K562 (cell line): ENCODE measurements around the gene LYSMD1. TPM values are rescaled to one million over a fixed set of nuclear protein-coding genes. Genes with fewer than 3 reads are reported as not detected.

ENCODE experiments used
- BRD9 ChIP-seq: fragments of 450-650 bp; IDR thresholded peaks from 2 replicates; pipeline ENCODE4 v1.6.1; 2018; ENCODE audit warnings: low read depth; ENCODE audit not compliant: partially characterized antibody
- CREM ChIP-seq: IDR thresholded peaks from 2 replicates; pipeline ENCODE4 v1.6.1; 2014; ENCODE audit warnings: antibody characterized with exemption, low read depth
- ELF2 ChIP-seq: fragments of 250-450 bp; sonication (Bioruptor Pico); IDR thresholded peaks from 2 replicates; pipeline ENCODE4 v1.5.0; 2021; ENCODE audit warnings: mild to moderate bottlenecking
- MTA1 ChIP-seq: fragments of 450-650 bp; IDR thresholded peaks from 2 replicates; pipeline ENCODE4 v1.6.1; 2017; ENCODE audit warnings: borderline replicate concordance
- NFE2 ChIP-seq: IDR thresholded peaks from 2 replicates; pipeline ENCODE4 v1.6.1; 2014; ENCODE audit warnings: antibody characterized with exemption, low read depth
- NUFIP1 ChIP-seq: fragments of 450-650 bp; IDR thresholded peaks from 2 replicates; pipeline ENCODE4 v1.6.1; 2018; ENCODE audit not compliant: partially characterized antibody
- POLR2B ChIP-seq: fragments of 450-650 bp; IDR thresholded peaks from 2 replicates; pipeline ENCODE4 v1.6.1; 2018; ENCODE audit warnings: low read depth; ENCODE audit not compliant: partially characterized antibody
- POLR3G ChIP-seq: IDR thresholded peaks from 2 replicates; pipeline ENCODE4 v1.6.1; 2011; ENCODE audit not compliant: insufficient read length, insufficient replicate concordance; ENCODE audit errors: extremely low read depth
- RNF2 ChIP-seq: sonication (generic); IDR thresholded peaks from 2 replicates; pipeline ENCODE4 v1.6.1; 2016
- SMARCE1 ChIP-seq: fragments of 450-650 bp; IDR thresholded peaks from 2 replicates; pipeline ENCODE4 v1.7.1; 2016; ENCODE audit warnings: mild to moderate bottlenecking
- SMC3 ChIP-seq: conservative IDR thresholded peaks from 2 replicates; pipeline ENCODE4 v1.6.1; 2011; ENCODE audit warnings: low read depth, low read length, improper control_type of control experiment; ENCODE audit not compliant: insufficient read depth
- TEAD4 ChIP-seq, 2 experiments: sonication (generic) in 1 of 2; formaldehyde crosslinking in 1 of 2; IDR thresholded peaks; 2 replicates each; pipeline versions ENCODE4 v1.6.1 to v1.8.0; 2012 to 2022; ENCODE audit warnings: borderline replicate concordance in 1 of 2, inconsistent platforms in 1 of 2, low read length in 1 of 2, mild to moderate bottlenecking in 1 of 2, missing genetic modification reagents in 1 of 2
- U2AF2 ChIP-seq: fragments of 200-400 bp; formaldehyde crosslinking; optimal IDR thresholded peaks from 2 replicates; pipeline ENCODE3; 2017; ENCODE audit warnings: low read depth, mild to moderate bottlenecking, low read length
- YY1 ChIP-seq, 3 experiments: IDR thresholded peaks; 2 replicates each; pipeline ENCODE4 v1.6.1; 2011; ENCODE audit warnings: low read length in 2 of 3, mild to moderate bottlenecking in 2 of 3, moderate library complexity in 2 of 3, borderline replicate concordance in 1 of 3, control low read depth in 1 of 3, low read depth in 1 of 3; ENCODE audit not compliant: insufficient read depth in 3 of 3, insufficient replicate concordance in 2 of 3, control insufficient read depth in 1 of 3, insufficient read length in 1 of 3; ENCODE audit errors: extremely low read depth in 1 of 3
- ZFP36 ChIP-seq: fragments of 150-350 bp; IDR thresholded peaks from 2 replicates; pipeline ENCODE4 v1.6.1; 2018; ENCODE audit warnings: low read length, low read depth; ENCODE audit not compliant: partially characterized antibody
- ZNF780A ChIP-seq: fragments of 250-450 bp; sonication (Bioruptor Pico); IDR thresholded peaks from 2 replicates; pipeline ENCODE4 v1.5.0; 2021; ENCODE audit warnings: mild to moderate bottlenecking
- ZSCAN29 ChIP-seq: fragments of 450-650 bp; IDR thresholded peaks from 2 replicates; pipeline ENCODE4 v1.6.1; 2017
- polyA plus RNA-seq, 8 experiments: library from polyadenylated mRNA; depleted of rRNA in 4 of 8; stranded (reverse) in 5 of 8; unstranded in 3 of 8; fragments of >200 nt; fragmentation: Nextera tagmentation in 2 of 8; fragmentation: Illumina TruSeq in 1 of 8; extraction: Ambion mirVana in 2 of 8; extraction: Trizol in 1 of 8; gene quantifications; 2 replicates each; pipeline versions ENCODE4 v1.2.1 to v1.2.3, GENCODE V29; 2011 to 2014; ENCODE audit warnings: inconsistent platforms in 1 of 8, missing spikeins in 1 of 8
- total RNA-seq, 7 experiments: library from RNA; depleted of rRNA in 6 of 7; stranded (reverse); fragments of >200 nt in 6 of 7; fragmentation: Illumina TruSeq in 2 of 7; extraction: Trizol in 2 of 7; gene quantifications; 2 replicates each; pipeline versions ENCODE4 v1.2.1 to v1.2.3, GENCODE V29; 2011 to 2021; ENCODE audit warnings: low replicate concordance in 1 of 7
- TF ChIP-seq, protein P1 (sequence below): fragments of 250-450 bp; sonication (Bioruptor Pico); IDR thresholded peaks from 2 replicates; pipeline ENCODE4 v1.8.0; 2021; ENCODE audit warnings: moderate library complexity, mild to moderate bottlenecking, inconsistent platforms
- TF ChIP-seq, protein P2 (sequence below), 2 experiments: fragments of 450-650 bp; conservative IDR thresholded peaks; 2 replicates each; pipeline ENCODE4 v1.6.1; 2017; ENCODE audit warnings: mild to moderate bottlenecking in 2 of 2, moderate library complexity in 2 of 2
- TF ChIP-seq, protein P3 (sequence below): sonication (generic); formaldehyde crosslinking; IDR thresholded peaks from 2 replicates; pipeline ENCODE4 v1.8.1; 2023; ENCODE audit warnings: mild to moderate bottlenecking, missing genetic modification reagents
- TF ChIP-seq, protein P4 (sequence below): fragments of 450-650 bp; formaldehyde crosslinking; IDR thresholded peaks from 2 replicates; pipeline ENCODE4 v1.4.0; 2020; ENCODE audit warnings: mild to moderate bottlenecking

LYSMD1 gene
- total and polyA plus RNA-seq, 9 of the 15 experiments (the other 6 are each of a cell fraction or from before 2014, with no cell fraction given) = 2.2 to 9.4 (median 6.0) TPM

DNA sequence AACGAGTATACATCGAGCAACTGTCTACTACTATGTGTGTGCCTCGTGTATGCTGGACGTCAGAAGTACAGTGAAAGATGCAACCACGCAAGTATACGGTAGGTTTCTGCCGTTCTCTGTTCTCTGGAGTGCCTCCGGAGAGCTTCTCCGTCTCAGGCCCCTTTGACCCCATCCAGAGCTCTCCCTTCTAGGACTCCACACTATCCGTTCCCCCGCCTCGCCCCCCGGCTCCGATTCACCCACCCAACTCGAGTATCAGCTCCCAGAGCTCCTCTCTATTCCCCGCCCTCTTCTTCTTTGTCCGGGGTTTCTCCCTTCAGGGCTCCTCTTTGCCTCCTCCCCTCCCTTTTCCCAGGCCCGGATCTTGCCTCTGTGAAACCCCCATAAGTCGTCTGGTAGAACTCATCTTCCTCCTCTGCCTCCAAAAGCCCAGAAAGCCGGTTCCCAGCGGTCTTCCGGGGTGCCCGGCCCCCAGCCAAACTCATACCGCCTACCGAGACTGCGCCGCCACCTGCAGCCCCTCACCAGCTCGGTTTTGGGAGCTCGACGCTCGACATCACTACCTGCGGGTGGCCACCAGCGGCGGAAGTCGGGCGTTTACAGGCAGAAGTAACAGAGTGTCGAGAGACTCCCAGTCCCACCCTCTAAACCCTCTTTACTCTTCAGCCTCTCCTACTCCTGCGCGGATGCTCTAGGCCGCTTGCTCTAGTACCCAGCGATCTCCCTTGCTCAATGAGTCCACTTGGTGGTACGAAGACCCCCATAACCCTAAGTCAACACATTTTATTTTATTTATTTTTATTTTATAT, 24.1 kb upstream of the LYSMD1 start, which contains the start of gene VPS72 (continued):
- TF ChIP-seq, protein P1, sequence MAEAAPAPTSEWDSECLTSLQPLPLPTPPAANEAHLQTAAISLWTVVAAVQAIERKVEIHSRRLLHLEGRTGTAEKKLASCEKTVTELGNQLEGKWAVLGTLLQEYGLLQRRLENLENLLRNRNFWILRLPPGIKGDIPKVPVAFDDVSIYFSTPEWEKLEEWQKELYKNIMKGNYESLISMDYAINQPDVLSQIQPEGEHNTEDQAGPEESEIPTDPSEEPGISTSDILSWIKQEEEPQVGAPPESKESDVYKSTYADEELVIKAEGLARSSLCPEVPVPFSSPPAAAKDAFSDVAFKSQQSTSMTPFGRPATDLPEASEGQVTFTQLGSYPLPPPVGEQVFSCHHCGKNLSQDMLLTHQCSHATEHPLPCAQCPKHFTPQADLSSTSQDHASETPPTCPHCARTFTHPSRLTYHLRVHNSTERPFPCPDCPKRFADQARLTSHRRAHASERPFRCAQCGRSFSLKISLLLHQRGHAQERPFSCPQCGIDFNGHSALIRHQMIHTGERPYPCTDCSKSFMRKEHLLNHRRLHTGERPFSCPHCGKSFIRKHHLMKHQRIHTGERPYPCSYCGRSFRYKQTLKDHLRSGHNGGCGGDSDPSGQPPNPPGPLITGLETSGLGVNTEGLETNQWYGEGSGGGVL (CRISPR knock-in tag) = no peak
- TF ChIP-seq, protein P2, sequence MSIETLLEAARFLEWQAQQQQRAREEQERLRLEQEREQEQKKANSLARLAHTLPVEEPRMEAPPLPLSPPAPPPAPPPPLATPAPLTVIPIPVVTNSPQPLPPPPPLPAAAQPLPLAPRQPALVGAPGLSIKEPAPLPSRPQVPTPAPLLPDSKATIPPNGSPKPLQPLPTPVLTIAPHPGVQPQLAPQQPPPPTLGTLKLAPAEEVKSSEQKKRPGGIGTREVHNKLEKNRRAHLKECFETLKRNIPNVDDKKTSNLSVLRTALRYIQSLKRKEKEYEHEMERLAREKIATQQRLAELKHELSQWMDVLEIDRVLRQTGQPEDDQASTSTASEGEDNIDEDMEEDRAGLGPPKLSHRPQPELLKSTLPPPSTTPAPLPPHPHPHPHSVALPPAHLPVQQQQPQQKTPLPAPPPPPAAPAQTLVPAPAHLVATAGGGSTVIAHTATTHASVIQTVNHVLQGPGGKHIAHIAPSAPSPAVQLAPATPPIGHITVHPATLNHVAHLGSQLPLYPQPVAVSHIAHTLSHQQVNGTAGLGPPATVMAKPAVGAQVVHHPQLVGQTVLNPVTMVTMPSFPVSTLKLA (conservative IDR thresholded peaks at IDR 0.05) = peak; percentile 75 to 89
- TF ChIP-seq ZNF780A (CRISPR knock-in tag) = no peak
- TF ChIP-seq SMC3 = 0 out of 2 replicates have a peak, but pooled peaks have one; percentile 14
- peak in 2 of 3 experiments; percentile 85 to 87 for TF ChIP-seq YY1 (IDR thresholded peaks at IDR 0.05; ENCODE audit: borderline replicate concordance in 1 of 3, control insufficient read depth in 1 of 3, extremely low read depth in 1 of 3, insufficient read depth in 3 of 3, insufficient read length in 1 of 3, insufficient replicate concordance in 2 of 3, low read depth in 1 of 3, low read length in 2 of 3)
- TF ChIP-seq, protein P3, sequence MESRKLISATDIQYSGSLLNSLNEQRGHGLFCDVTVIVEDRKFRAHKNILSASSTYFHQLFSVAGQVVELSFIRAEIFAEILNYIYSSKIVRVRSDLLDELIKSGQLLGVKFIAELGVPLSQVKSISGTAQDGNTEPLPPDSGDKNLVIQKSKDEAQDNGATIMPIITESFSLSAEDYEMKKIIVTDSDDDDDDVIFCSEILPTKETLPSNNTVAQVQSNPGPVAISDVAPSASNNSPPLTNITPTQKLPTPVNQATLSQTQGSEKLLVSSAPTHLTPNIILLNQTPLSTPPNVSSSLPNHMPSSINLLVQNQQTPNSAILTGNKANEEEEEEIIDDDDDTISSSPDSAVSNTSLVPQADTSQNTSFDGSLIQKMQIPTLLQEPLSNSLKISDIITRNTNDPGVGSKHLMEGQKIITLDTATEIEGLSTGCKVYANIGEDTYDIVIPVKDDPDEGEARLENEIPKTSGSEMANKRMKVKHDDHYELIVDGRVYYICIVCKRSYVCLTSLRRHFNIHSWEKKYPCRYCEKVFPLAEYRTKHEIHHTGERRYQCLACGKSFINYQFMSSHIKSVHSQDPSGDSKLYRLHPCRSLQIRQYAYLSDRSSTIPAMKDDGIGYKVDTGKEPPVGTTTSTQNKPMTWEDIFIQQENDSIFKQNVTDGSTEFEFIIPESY (CRISPR knock-in tag) = peak; percentile 53; the same call in 1 of the 2 replicates
- TF ChIP-seq BRD9 = no peak
- no peak; the same call in 1 of the 2 replicates for TF ChIP-seq NFE2
- TF ChIP-seq U2AF2 = no peak
- TF ChIP-seq ZSCAN29 = no peak
- peak; percentile 70 for TF ChIP-seq CREM
- TF ChIP-seq RNF2 = peak; percentile 71
- no peak for TF ChIP-seq POLR3G
- TF ChIP-seq POLR2B = peak; percentile 83
- TF ChIP-seq MTA1 = no peak
- no peak for TF ChIP-seq NUFIP1
- no peak for TF ChIP-seq SMARCE1
- TF ChIP-seq ZFP36 = no peak
- no peak for TF ChIP-seq TEAD4 (IDR thresholded peaks at IDR 0.05; ENCODE audit: low read length)
- no peak for TF ChIP-seq TEAD4 (CRISPR knock-in tag; IDR thresholded peaks at IDR 0.05; ENCODE audit: borderline replicate concordance)
- TF ChIP-seq, protein P4, sequence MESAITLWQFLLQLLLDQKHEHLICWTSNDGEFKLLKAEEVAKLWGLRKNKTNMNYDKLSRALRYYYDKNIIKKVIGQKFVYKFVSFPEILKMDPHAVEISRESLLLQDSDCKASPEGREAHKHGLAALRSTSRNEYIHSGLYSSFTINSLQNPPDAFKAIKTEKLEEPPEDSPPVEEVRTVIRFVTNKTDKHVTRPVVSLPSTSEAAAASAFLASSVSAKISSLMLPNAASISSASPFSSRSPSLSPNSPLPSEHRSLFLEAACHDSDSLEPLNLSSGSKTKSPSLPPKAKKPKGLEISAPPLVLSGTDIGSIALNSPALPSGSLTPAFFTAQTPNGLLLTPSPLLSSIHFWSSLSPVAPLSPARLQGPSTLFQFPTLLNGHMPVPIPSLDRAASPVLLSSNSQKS (CRISPR knock-in tag) = no peak
- peak; percentile 93 for TF ChIP-seq ELF2 (CRISPR knock-in tag)
